H9 (cell line): ENCODE results near the gene CDX2. TPM values are rescaled to one million over a fixed set of nuclear protein-coding genes. Genes with fewer than 3 reads are reported as not detected.

ENCODE experiments used
- DNase-seq: peaks from one replicate; pipeline ENCODE4 v3.0.0-alpha.2; 2017
- H2AFZ ChIP-seq: one replicate; pipeline ENCODE4 v1.6.1; 2013; ENCODE audit warnings: mild to moderate bottlenecking, low read length, control low read depth, moderate library complexity
- H2AK5ac ChIP-seq: 2 replicates; pipeline ENCODE4 v1.6.1; 2013; ENCODE audit warnings: low read length, control low read depth, mixed read lengths; ENCODE audit not compliant: insufficient read length
- H2BK120ac ChIP-seq: one replicate; pipeline ENCODE4 v1.6.1; 2013; ENCODE audit warnings: low read depth, mild to moderate bottlenecking, low read length, control low read depth, inconsistent platforms; ENCODE audit not compliant: poor library complexity, severe bottlenecking
- H2BK12ac ChIP-seq: 2 replicates; pipeline ENCODE4 v1.6.1; 2013; ENCODE audit warnings: low read length, control low read depth, mixed read lengths, low read depth; ENCODE audit not compliant: insufficient read length
- H2BK15ac ChIP-seq: 2 replicates; pipeline ENCODE4 v1.6.1; 2013; ENCODE audit warnings: low read depth, low read length, control low read depth
- H2BK20ac ChIP-seq: one replicate; pipeline ENCODE4 v1.6.1; 2013; ENCODE audit warnings: low read depth, mild to moderate bottlenecking, low read length, control low read depth, inconsistent platforms; ENCODE audit not compliant: poor library complexity, severe bottlenecking
- H2BK5ac ChIP-seq: 2 replicates; pipeline ENCODE4 v1.6.1; 2013; ENCODE audit warnings: low read length, control low read depth, mixed read lengths; ENCODE audit not compliant: insufficient read length
- H3K14ac ChIP-seq: 2 replicates; pipeline ENCODE4 v1.6.1; 2013; ENCODE audit warnings: low read length, control low read depth; ENCODE audit not compliant: insufficient read depth
- H3K18ac ChIP-seq: 2 replicates; pipeline ENCODE4 v1.6.1; 2013; ENCODE audit warnings: low read depth, mild to moderate bottlenecking, mixed read lengths, low read length, control low read depth; ENCODE audit not compliant: insufficient read length
- H3K23ac ChIP-seq: 2 replicates; pipeline ENCODE4 v1.6.1; 2013; ENCODE audit warnings: low read length, control low read depth, mixed read lengths, low read depth; ENCODE audit not compliant: insufficient read length
- H3K23me2 ChIP-seq: 2 replicates; pipeline ENCODE4 v1.6.1; 2013; ENCODE audit warnings: low read depth, mild to moderate bottlenecking, mixed read lengths, low read length, control low read depth; ENCODE audit not compliant: insufficient read length, poor library complexity, severe bottlenecking
- H3K27ac ChIP-seq: 2 replicates; pipeline ENCODE4 v1.5.1; 2013; ENCODE audit warnings: low read length, control low read depth, mixed read lengths, low read depth; ENCODE audit not compliant: insufficient read length
- H3K27me3 ChIP-seq: 2 replicates; pipeline ENCODE4 v1.6.1; 2013; ENCODE audit warnings: low read length, control low read depth, inconsistent platforms; ENCODE audit not compliant: insufficient read depth
- H3K4ac ChIP-seq: 2 replicates; pipeline ENCODE4 v1.6.1; 2013; ENCODE audit warnings: low read depth, mild to moderate bottlenecking, control low read depth, inconsistent platforms, low read length, moderate library complexity
- H3K4me1 ChIP-seq: 2 replicates; pipeline ENCODE4 v1.6.1; 2013; ENCODE audit warnings: low read length, control low read depth, inconsistent platforms; ENCODE audit not compliant: insufficient read depth
- H3K4me2 ChIP-seq: 2 replicates; pipeline ENCODE4 v1.6.1; 2013; ENCODE audit warnings: low read length, control low read depth, mixed read lengths; ENCODE audit not compliant: insufficient read length, insufficient read depth
- H3K56ac ChIP-seq: 2 replicates; pipeline ENCODE4 v1.6.1; 2013; ENCODE audit warnings: low read depth, mild to moderate bottlenecking, mixed read lengths, low read length, control low read depth; ENCODE audit not compliant: insufficient read length
- H3K79me1 ChIP-seq: 2 replicates; pipeline ENCODE4 v1.6.1; 2013; ENCODE audit warnings: low read depth, mild to moderate bottlenecking, moderate library complexity, low read length, control low read depth, inconsistent platforms; ENCODE audit not compliant: insufficient read depth, poor library complexity, severe bottlenecking
- H3K79me2 ChIP-seq: 2 replicates; pipeline ENCODE4 v1.6.1; 2013; ENCODE audit warnings: low read length, control low read depth, inconsistent platforms; ENCODE audit not compliant: insufficient read depth
- H3K9ac ChIP-seq: 2 replicates; pipeline ENCODE4 v1.6.1; 2013; ENCODE audit warnings: low read length, control low read depth, mixed read lengths; ENCODE audit not compliant: insufficient read length; ENCODE audit errors: extremely low read depth
- H3K9me3 ChIP-seq: one replicate; pipeline ENCODE4 v1.6.1; 2013; ENCODE audit warnings: low read depth, low read length, inconsistent platforms; ENCODE audit not compliant: control insufficient read depth
- H3T11ph ChIP-seq: one replicate; pipeline ENCODE4 v1.6.1; 2013; ENCODE audit warnings: mild to moderate bottlenecking, low read length, control low read depth, inconsistent platforms
- H4K20me1 ChIP-seq: one replicate; pipeline ENCODE4 v1.6.1; 2013; ENCODE audit not compliant: control insufficient read depth, insufficient read length, insufficient read depth
- H4K5ac ChIP-seq: 2 replicates; pipeline ENCODE4 v1.6.1; 2013; ENCODE audit warnings: low read depth, mild to moderate bottlenecking, mixed read lengths, low read length, control low read depth; ENCODE audit not compliant: insufficient read length
- H4K8ac ChIP-seq: replicated peaks from 2 replicates; pipeline ENCODE4 v1.6.1; 2013; ENCODE audit warnings: low read length, control low read depth, mixed read lengths, low read depth; ENCODE audit not compliant: insufficient read length
- H4K91ac ChIP-seq: 2 replicates; pipeline ENCODE4 v1.6.1; 2013; ENCODE audit warnings: low read depth, mild to moderate bottlenecking, moderate library complexity, mixed read lengths, low read length, control low read depth; ENCODE audit not compliant: insufficient read length
- H3K27ac Mint-ChIP-seq, 3 experiments: 2 replicates in 2 of 3; 3 replicates in 1 of 3; pipeline ENCODE4 v1.8.0; 2020 to 2021; ENCODE audit warnings: mixed read lengths in 3 of 3, mild to moderate bottlenecking in 1 of 3, moderate library complexity in 1 of 3
- H3K27me3 Mint-ChIP-seq: 2 replicates; pipeline ENCODE4 v1.8.0; 2021; ENCODE audit warnings: low read depth, mild to moderate bottlenecking, moderate library complexity, mixed read lengths
- H3K36me3 Mint-ChIP-seq, 3 experiments: 2 replicates in 2 of 3; 3 replicates in 1 of 3; pipeline ENCODE4 v1.8.0; 2020 to 2021; ENCODE audit warnings: low read depth in 3 of 3, mixed read lengths in 3 of 3; ENCODE audit not compliant: insufficient read depth in 1 of 3
- H3K4me1 Mint-ChIP-seq, 2 experiments: 2 replicates each; pipeline ENCODE4 v1.8.0; 2020; ENCODE audit warnings: mixed read lengths in 2 of 2
- H3K4me3 Mint-ChIP-seq, 2 experiments: 2 replicates in 1 of 2; 3 replicates in 1 of 2; pipeline ENCODE4 v1.8.0; 2020 to 2021; ENCODE audit warnings: mild to moderate bottlenecking in 2 of 2, mixed read lengths in 2 of 2, moderate library complexity in 1 of 2
- H3K9me3 Mint-ChIP-seq, 2 experiments: 2 replicates in 1 of 2; 3 replicates in 1 of 2; pipeline ENCODE4 v1.8.0; 2020; ENCODE audit warnings: mild to moderate bottlenecking in 2 of 2, mixed read lengths in 2 of 2, moderate library complexity in 1 of 2
- CTCF ChIP-seq: fragments of 200-600 bp; sonication (generic); conservative IDR thresholded peaks from 3 replicates; pipeline ENCODE4 v1.8.0; 2021; ENCODE audit warnings: antibody characterized with exemption, mild to moderate bottlenecking
- total RNA-seq: library from RNA; stranded (reverse); gene quantifications from 2 replicates; pipeline ENCODE4 v1.2.1, GENCODE V29; 2021

CDX2 gene
- total RNA-seq, 1 experiment from 2014 or later: not detected

- Mint-ChIP-seq H3K36me3 (no peaks in the 10 kb centered on the region), H3K4me3 (no peak overlapping the region)
Measured at GRCh38 chr13:28012896-28013295, 43.8 kb upstream of the CDX2 start.

More at GRCh38 chr13:28012896-28013295, 43.8 kb upstream of the CDX2 start:
- no peak overlapping the region for H2BK120ac ChIP-seq
- H2BK12ac ChIP-seq: no peak overlapping the region
- no peak for DNase-seq
- no peak overlapping the region for H3K4me2 ChIP-seq
- peaks cover 15 to 17% of the 10 kb centered on the region in 2 experiments for H3K4me1 Mint-ChIP-seq
- no peak overlapping the region for H3T11ph ChIP-seq
- H3K18ac ChIP-seq: no peak overlapping the region
- no peaks in the 10 kb centered on the region for H3K9me3 Mint-ChIP-seq
- H3K79me2 ChIP-seq: no peaks in the 10 kb centered on the region
- H3K23ac ChIP-seq: no peak overlapping the region
- no peaks in the 10 kb centered on the region for H3K79me1 ChIP-seq
- H3K9me3 ChIP-seq: no peaks in the 10 kb centered on the region
- no peak overlapping the region for H4K5ac ChIP-seq
- no peak overlapping the region for H4K8ac ChIP-seq
- H3K9ac ChIP-seq: no peak overlapping the region
- no peaks in the 10 kb centered on the region for H3K4me1 ChIP-seq
- H2BK15ac ChIP-seq: no peak overlapping the region
- H4K20me1 ChIP-seq: no peaks in the 10 kb centered on the region
- H3K27ac Mint-ChIP-seq: no peak overlapping the region
- H4K91ac ChIP-seq: no peak overlapping the region
- no peaks in the 10 kb centered on the region for H3K27me3 ChIP-seq
- H3K4ac ChIP-seq: no peak overlapping the region
- no peak overlapping the region for H2BK5ac ChIP-seq
- no peak for TF ChIP-seq CTCF
- no peak overlapping the region for H2AFZ ChIP-seq
- H3K56ac ChIP-seq: no peak overlapping the region
- peaks cover 3% of the 10 kb centered on the region for H3K27me3 Mint-ChIP-seq
- no peak overlapping the region for H3K27ac ChIP-seq
- no peaks in the 10 kb centered on the region for H3K23me2 ChIP-seq
- H3K14ac ChIP-seq: no peak overlapping the region
- H2AK5ac ChIP-seq: no peak overlapping the region
- no peak overlapping the region for H2BK20ac ChIP-seq
